Adrenal gland (tissue), 12 donors: ENCODE measurements around the gene SMAD9. TPM values are rescaled to one million over a fixed set of nuclear protein-coding genes. Genes with fewer than 3 reads are reported as not detected.

Source experiments
- DNase-seq, 7 donors: peaks; one replicate each; pipeline ENCODE4 v3.0.0-alpha.2; 2019 to 2020
- H3K27ac ChIP-seq, 5 donors: fragments of 200-600 bp; sonication (generic) in 4 of 5; 1 replicate in 3 of 5; 2 replicates in 2 of 5; pipeline versions ENCODE4 v1.5.1 to v1.8.0; 2016 to 2020; ENCODE audit warnings: mild to moderate bottlenecking in 1 of 5
- H3K27me3 ChIP-seq: fragments of 200-600 bp; 2 replicates; pipeline ENCODE4 v1.8.0; 2021
- H3K36me3 ChIP-seq, 2 donors: fragments of 200-600 bp; replicated peaks in 1 of 2; 1 replicate in 1 of 2; 2 replicates in 1 of 2; pipeline versions ENCODE4 v1.5.1 to v1.8.0; 2018 to 2022
- H3K4me1 ChIP-seq, 2 donors: fragments of 200-600 bp; replicated peaks in 1 of 2; 1 replicate in 1 of 2; 2 replicates in 1 of 2; pipeline versions ENCODE4 v1.5.1 to v1.8.0; 2018 to 2021
- H3K4me3 ChIP-seq, 4 donors: fragments of 200-600 bp; sonication (generic) in 3 of 4; one replicate each; pipeline ENCODE4 v1.5.1; 2016 to 2018
- H3K9me3 ChIP-seq, 3 donors: fragments of 200-600 bp; sonication (generic) in 1 of 3; replicated peaks in 1 of 3; 1 replicate in 2 of 3; 2 replicates in 1 of 3; pipeline versions ENCODE4 v1.5.1 to v1.8.0; 2016 to 2021
- POLR2A ChIP-seq, 2 donors: fragments of 450-650 bp; IDR thresholded peaks; one replicate each; pipeline ENCODE4 v1.6.1; 2017; ENCODE audit warnings: antibody characterized with exemption in 2 of 2, mild to moderate bottlenecking in 2 of 2, moderate library complexity in 1 of 2
- WGBS, 4 donors: extraction: QIAGEN DNeasy Blood & Tissue Kit in 2 of 4; methylation state at CpG; one replicate each; pipeline versions ENCODE4 v1.1.5 to v1.1.7; 2013 to 2017; 5-methylcytosine and 5-hydroxymethylcytosine counted together
- intact Hi-C, 2 donors: fragments of 100-400 bp; cut with DNase I; formaldehyde crosslinking; loops; one replicate each; pipeline versions ENCODE4 v1.14.1 to v1.15.0; 2022 to 2023
- polyA plus RNA-seq, 3 donors: library from polyadenylated mRNA; stranded (reverse); fragments of 200-250 nt in 2 of 3; fragments of 350-450 nt in 1 of 3; fragmentation: Illumina TruSeq in 1 of 3; extraction: RNeasy Lipid Tissue Mini Kit (QIAGEN cat#74804) in 1 of 3; gene quantifications; one replicate each; pipeline ENCODE4 v1.2.3, GENCODE V29; 2013 to 2014
- total RNA-seq, 9 donors: library from RNA; depleted of rRNA in 4 of 9; stranded (reverse); fragments of >200 nt in 4 of 9; fragments of 120-200 nt in 1 of 9; fragmentation: NEBNext Ultra II Directional in 1 of 9; extraction: Animal tissue kit (Norgen Biotek cat#: 25700) in 1 of 9; gene quantifications; one replicate each; pipeline versions ENCODE4 v1.1.0 to v1.2.4, GENCODE V29; 2013 to 2023
- TF ChIP-seq, protein P1 (sequence below), 6 experiments: fragments of 450-650 bp in 4 of 6; fragments of 200-600 bp in 2 of 6; sonication (generic) in 1 of 6; IDR thresholded peaks; 1 replicate in 5 of 6; 2 replicates in 1 of 6; pipeline versions ENCODE4 v1.5.1 to v1.8.0; 2016 to 2021; ENCODE audit warnings: antibody characterized with exemption in 6 of 6, mild to moderate bottlenecking in 2 of 6, moderate library complexity in 1 of 6
- donor health status: healthy with polysubstance abuse.
- donor health status: Bipolar disorder and iron deficiency.
- donor health status: DM: yes; HTN: yes; CAD: no.
- donor health status: DM: no; HTN: no; CAD: no.
- donor health status: DM: no; HTN: no; CAD: no.
- donor health status: DM: yes; HTN: yes; CAD: no.

SMAD9 gene
- total and polyA plus RNA-seq, 12 donors: 0.88 to 4.5 (median 3.1) TPM

- Histone ChIP-seq H3K27me3 (no peaks in the 10 kb centered on the region), H3K9me3 (no peaks in the 10 kb centered on the region), H3K36me3 (no peaks in the 10 kb centered on the region), H3K27ac (no peak overlapping the region), H3K4me1 (peaks cover 12 to 17% of the 10 kb centered on the region in 2 donors), H3K4me3 (peak overlapping the region in 2 of 4 donors; percentile 70 to 84)
- intact Hi-C loops: no loop called here
- no peak for TF ChIP-seq POLR2A (IDR thresholded peaks at IDR 0.05)
- TF ChIP-seq, protein P1, sequence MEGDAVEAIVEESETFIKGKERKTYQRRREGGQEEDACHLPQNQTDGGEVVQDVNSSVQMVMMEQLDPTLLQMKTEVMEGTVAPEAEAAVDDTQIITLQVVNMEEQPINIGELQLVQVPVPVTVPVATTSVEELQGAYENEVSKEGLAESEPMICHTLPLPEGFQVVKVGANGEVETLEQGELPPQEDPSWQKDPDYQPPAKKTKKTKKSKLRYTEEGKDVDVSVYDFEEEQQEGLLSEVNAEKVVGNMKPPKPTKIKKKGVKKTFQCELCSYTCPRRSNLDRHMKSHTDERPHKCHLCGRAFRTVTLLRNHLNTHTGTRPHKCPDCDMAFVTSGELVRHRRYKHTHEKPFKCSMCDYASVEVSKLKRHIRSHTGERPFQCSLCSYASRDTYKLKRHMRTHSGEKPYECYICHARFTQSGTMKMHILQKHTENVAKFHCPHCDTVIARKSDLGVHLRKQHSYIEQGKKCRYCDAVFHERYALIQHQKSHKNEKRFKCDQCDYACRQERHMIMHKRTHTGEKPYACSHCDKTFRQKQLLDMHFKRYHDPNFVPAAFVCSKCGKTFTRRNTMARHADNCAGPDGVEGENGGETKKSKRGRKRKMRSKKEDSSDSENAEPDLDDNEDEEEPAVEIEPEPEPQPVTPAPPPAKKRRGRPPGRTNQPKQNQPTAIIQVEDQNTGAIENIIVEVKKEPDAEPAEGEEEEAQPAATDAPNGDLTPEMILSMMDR (IDR thresholded peaks at IDR 0.05): no peak
- DNase-seq: no peak
- WGBS, 4 donors: 55 to 71% (median 64%) methylated on average over 4 of the region's 4 CpGs
These were observed 99.8 kb downstream of the SMAD9 start for GRCh38 chr13:36820222-36820621.

DNA sequence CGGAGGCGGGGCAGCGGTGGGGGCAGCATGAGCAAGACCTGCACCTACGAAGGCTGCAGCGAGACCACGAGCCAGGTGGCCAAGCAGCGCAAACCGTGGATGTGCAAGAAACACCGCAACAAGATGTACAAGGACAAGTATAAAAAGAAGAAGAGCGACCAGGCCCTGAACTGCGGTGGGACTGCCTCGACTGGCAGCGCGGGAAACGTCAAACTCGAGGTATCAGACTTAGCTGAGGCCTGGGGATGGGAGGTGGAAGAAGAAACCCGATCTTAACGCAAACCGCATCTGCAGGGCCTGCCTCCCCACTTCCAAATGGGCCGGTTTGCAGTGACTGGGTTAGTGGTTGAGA lies 100.3 kb downstream of the SMAD9 start:
- TF ChIP-seq POLR2A (IDR thresholded peaks at IDR 0.05): no peak
- TF ChIP-seq, protein P1 (IDR thresholded peaks at IDR 0.05): no peak
- Histone ChIP-seq H3K9me3 (no peaks in the 10 kb centered on the region), H3K4me3 (peak overlapping the region in 3 of 4 donors; percentile 70 to 84 (median 84)), H3K4me1 (peaks cover 12 to 17% of the 10 kb centered on the region in 2 donors), H3K27ac (peak overlapping the region in 3 of 5 donors; percentile 27 to 67 (median 27)), H3K36me3 (no peaks in the 10 kb centered on the region), H3K27me3 (no peaks in the 10 kb centered on the region)
- intact Hi-C loops: no loop called here
- 1 to 2% (median 1%) methylated on average over 14 to 20 of the region's 20 CpGs for WGBS, 4 donors
- peak in 4 of 7 donors; percentile 15 to 63 (median 26) for DNase-seq

GRCh38 chr13:36818804-36819738 lies 101.0 kb downstream of the SMAD9 start, which contains the start of gene RFXAP:
RFXAP (plus strand) TSS chr13:36819222; CDS start chr13:36819358, 136 bp downstream.
- no peaks in the 10 kb centered on the region for H3K27me3 ChIP-seq
- peak within 1 kb of the TSS in 3 of 5 donors; percentile 27 to 67 (median 27) for H3K27ac ChIP-seq
- no peaks in the 10 kb centered on the region for H3K9me3 ChIP-seq
- peaks cover 12 to 17% of the 10 kb centered on the region in 2 donors for H3K4me1 ChIP-seq
- peak within 1 kb of the TSS in 3 of 4 donors; percentile 70 to 84 (median 84) for H3K4me3 ChIP-seq
- H3K36me3 ChIP-seq: no peaks in the 10 kb centered on the region
- peak in 1 of 2 donors; percentile 48 for TF ChIP-seq POLR2A (IDR thresholded peaks at IDR 0.05)
- TF ChIP-seq, protein P1 (IDR thresholded peaks at IDR 0.05): peak in 3 of 6 experiments; percentile 11 to 27 (median 13)
- DNase-seq: peak; percentile 83 to 92 (median 88)
- intact Hi-C loops: no loop called here
- WGBS, 4 donors: 0 to 6% (median 1%) methylated on average over 12 to 78 of the region's 78 CpGs

DNA sequence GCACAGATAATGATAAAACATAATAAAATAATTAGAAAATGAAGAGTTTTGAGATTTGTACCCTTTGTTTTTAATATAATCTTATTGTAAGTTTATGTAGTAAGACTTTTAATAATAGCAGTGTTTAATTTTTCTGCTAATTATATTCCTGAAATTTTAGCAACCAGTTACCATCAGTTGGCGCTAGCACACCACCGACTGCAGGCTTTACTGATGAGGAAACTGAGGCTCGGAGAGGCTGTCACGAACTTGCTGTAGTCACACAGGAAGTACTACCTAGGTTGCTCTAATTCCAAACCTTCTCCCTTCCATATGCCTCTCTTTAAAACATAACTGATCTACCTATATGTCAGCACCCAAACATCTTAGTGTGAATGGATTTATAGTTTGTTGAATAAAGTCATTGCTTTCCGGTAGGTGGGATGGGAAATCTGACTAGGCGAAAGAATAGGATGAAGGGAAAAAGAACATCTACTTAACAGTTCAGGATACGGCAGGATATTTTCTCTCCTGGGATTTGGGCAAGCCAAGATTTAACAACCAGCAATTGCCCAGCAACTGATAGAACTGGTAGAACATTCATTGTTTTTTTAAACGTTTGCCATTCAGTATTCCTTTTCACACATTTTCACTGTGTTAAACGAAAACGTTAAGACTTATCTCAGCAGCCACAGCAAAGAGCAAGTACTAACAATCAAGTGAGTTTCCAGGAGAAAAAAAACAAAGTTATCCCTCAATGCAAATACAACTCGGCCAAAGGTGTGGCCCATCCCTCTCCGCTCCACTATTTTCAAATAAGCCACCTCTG lies 101.8 kb downstream of the SMAD9 start:
- TF ChIP-seq POLR2A (IDR thresholded peaks at IDR 0.05): no peak
- TF ChIP-seq, protein P1 (IDR thresholded peaks at IDR 0.05): no peak
- Histone ChIP-seq H3K27me3 (no peaks in the 10 kb centered on the region), H3K27ac (no peak overlapping the region), H3K9me3 (no peaks in the 10 kb centered on the region), H3K4me1 (peaks cover 12 to 17% of the 10 kb centered on the region in 2 donors), H3K4me3 (peak overlapping the region in 2 of 4 donors; percentile 70 to 84), H3K36me3 (no peaks in the 10 kb centered on the region)
- 38 to 40% (median 39%) methylated on average over 12 of the region's 12 CpGs for WGBS, 4 donors
- intact Hi-C loops: no loop called here
- no peak for DNase-seq
